Right lobe of liver (tissue), 6 donors: Measurements from ENCODE around the gene TBCK. TPM values are rescaled to one million over a fixed set of nuclear protein-coding genes. Genes with fewer than 3 reads are reported as not detected.

Experiments used
- ATAC-seq, 4 donors: fragments of 200-7000 bp; cut with Tn5 transposase; one replicate each; pipeline ENCODE4 v1.9.1; 2020; ENCODE audit warnings: mild to moderate bottlenecking in 4 of 4, moderate library complexity in 4 of 4
- DNase-seq, 3 donors: peaks; one replicate each; pipeline ENCODE4 v3.0.0-alpha.2; 2020
- H3K27ac ChIP-seq, 3 donors: fragments of 200-600 bp; one replicate each; pipeline ENCODE4 v1.8.0; 2022
- H3K27me3 ChIP-seq, 2 donors: fragments of 200-600 bp; one replicate each; pipeline ENCODE4 v1.8.0; 2022
- H3K36me3 ChIP-seq, 4 donors: fragments of 200-600 bp; sonication (generic) in 1 of 4; one replicate each; pipeline versions ENCODE4 v1.5.1 to v1.8.0; 2017 to 2022; ENCODE audit warnings: control low read depth in 1 of 4
- H3K4me1 ChIP-seq, 4 donors: fragments of 200-600 bp; sonication (generic) in 1 of 4; one replicate each; pipeline versions ENCODE4 v1.5.1 to v1.8.0; 2017 to 2022; ENCODE audit warnings: control low read depth in 1 of 4
- H3K4me3 ChIP-seq, 3 donors: fragments of 200-600 bp; one replicate each; pipeline ENCODE4 v1.8.0; 2022
- H3K9me3 ChIP-seq, 4 donors: fragments of 200-600 bp; sonication (generic) in 1 of 4; one replicate each; pipeline versions ENCODE4 v1.5.1 to v1.8.0; 2017 to 2022; ENCODE audit warnings: control low read depth in 1 of 4
- POLR2A ChIP-seq: fragments of 450-650 bp; IDR thresholded peaks from one replicate; pipeline ENCODE4 v1.6.1; 2017; ENCODE audit warnings: antibody characterized with exemption, mild to moderate bottlenecking
- WGBS: methylation state at CpG from one replicate; pipeline ENCODE4 v1.1.6; 2018; ENCODE audit warnings: low coverage, low lambda C conversion rate; ENCODE audit not compliant: insufficient coverage; ENCODE audit errors: missing lambda C conversion rate; 5-methylcytosine and 5-hydroxymethylcytosine counted together
- intact Hi-C, 2 donors: fragments of 100-400 bp; cut with DNase I; formaldehyde crosslinking; loops; one replicate each; pipeline versions ENCODE4 v1.11.2 to v1.14.1; 2022
- total RNA-seq, 6 experiments: library from RNA; depleted of rRNA in 2 of 6; stranded (reverse); fragments of >200 nt in 2 of 6; fragmentation: NEBNext Ultra II Directional in 3 of 6; extraction: Animal tissue kit (Norgen Biotek cat#: 25700) in 3 of 6; gene quantifications; one replicate each; pipeline versions ENCODE4 v1.1.0 to v1.2.4, GENCODE V29; 2016 to 2023
- TF ChIP-seq, protein P1 (sequence below), 4 donors: fragments of 200-600 bp in 3 of 4; fragments of 450-650 bp in 1 of 4; IDR thresholded peaks; one replicate each; pipeline versions ENCODE4 v1.5.1 to v1.8.0; 2016 to 2022; ENCODE audit warnings: antibody characterized with exemption in 4 of 4, mild to moderate bottlenecking in 2 of 4
- donor health status: DM: no; HTN: yes; CAD: no.
- donor health status: DM: no; HTN: no; CAD: no.
- donor health status: DM: no; HTN: no; CAD: no.
- donor health status: DM: no; HTN: yes; CAD: no.
- donor health status: DM: no; HTN: yes; CAD: no.

TBCK gene
- total RNA-seq, 6 experiments from 2014 or later: 15.1 to 20.1 (median 16.8) TPM

DNA sequence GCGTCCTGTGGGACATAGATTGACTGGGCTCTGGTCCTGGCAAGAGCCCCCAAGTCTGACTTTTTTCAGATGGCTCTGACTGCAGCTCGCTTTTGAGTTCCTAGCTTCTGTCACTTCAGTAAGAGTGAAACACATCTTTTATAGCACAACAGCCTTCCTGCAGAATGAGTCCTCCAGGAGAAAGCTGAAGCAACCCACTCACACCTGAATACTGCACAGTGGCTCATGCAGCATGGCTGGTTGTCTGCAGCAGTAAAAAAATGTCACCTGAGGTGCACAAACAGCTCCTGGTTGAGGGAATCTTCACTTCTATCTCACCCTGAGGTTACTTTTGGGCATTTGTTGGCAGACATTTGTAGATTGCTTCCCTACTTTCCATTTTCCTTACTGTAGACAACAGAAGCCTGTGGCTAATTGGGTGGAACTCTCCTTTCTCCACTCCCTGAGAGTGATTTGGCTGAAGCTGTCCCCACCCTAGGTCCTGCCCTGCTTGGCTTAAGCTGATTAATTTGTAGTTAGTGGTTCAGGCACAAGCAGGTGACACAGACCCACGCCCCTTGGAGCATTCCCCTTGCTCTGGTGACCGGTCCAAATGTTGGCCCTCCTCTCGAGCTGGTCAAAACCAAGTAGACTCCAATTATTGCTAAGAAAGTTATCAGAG is 321.0 kb downstream of the TBCK start:
- 69% methylated on average over 2 of the region's 5 CpGs for WGBS

DNA sequence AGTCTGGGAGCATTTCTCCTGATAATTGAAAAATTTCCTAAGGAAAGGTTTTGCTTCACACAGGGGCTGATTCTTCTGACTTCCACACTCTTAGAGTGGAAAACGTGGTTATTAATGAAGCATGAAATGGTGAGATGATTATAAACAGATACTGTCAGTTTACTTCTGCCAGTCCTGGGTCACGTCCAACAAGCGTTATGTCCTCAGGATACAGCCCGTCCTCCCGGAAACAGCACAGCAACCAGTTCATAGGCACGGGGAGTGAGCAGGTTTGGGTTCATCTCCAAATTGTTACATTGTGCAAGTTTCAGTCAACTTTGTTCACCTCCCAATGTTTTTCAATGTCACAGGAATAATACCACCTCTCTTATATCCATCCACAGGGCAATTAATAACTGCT is 321.9 kb downstream of the TBCK start:
- DNase-seq (no peak), ATAC-seq (no peak)
- H3K9me3 ChIP-seq: no peaks in the 10 kb centered on the region
- H3K4me3 ChIP-seq: no peak overlapping the region
- no peak overlapping the region for H3K27ac ChIP-seq
- TF ChIP-seq, protein P1, sequence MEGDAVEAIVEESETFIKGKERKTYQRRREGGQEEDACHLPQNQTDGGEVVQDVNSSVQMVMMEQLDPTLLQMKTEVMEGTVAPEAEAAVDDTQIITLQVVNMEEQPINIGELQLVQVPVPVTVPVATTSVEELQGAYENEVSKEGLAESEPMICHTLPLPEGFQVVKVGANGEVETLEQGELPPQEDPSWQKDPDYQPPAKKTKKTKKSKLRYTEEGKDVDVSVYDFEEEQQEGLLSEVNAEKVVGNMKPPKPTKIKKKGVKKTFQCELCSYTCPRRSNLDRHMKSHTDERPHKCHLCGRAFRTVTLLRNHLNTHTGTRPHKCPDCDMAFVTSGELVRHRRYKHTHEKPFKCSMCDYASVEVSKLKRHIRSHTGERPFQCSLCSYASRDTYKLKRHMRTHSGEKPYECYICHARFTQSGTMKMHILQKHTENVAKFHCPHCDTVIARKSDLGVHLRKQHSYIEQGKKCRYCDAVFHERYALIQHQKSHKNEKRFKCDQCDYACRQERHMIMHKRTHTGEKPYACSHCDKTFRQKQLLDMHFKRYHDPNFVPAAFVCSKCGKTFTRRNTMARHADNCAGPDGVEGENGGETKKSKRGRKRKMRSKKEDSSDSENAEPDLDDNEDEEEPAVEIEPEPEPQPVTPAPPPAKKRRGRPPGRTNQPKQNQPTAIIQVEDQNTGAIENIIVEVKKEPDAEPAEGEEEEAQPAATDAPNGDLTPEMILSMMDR (IDR thresholded peaks at IDR 0.05): no peak
- TF ChIP-seq POLR2A: no peak
- H3K36me3 ChIP-seq: no peaks in the 10 kb centered on the region
- H3K4me1 ChIP-seq: no peaks in the 10 kb centered on the region
- H3K27me3 ChIP-seq: no peaks in the 10 kb centered on the region
- intact Hi-C loops: no loop called here
- WGBS: 61% methylated on average over 6 of the region's 6 CpGs

More for the DNA sequence above, 321.0 kb downstream of the TBCK start:
- TF ChIP-seq POLR2A: no peak
- TF ChIP-seq, protein P1 (IDR thresholded peaks at IDR 0.05): no peak
- Histone ChIP-seq H3K27ac (no peak overlapping the region), H3K9me3 (no peaks in the 10 kb centered on the region), H3K27me3 (no peaks in the 10 kb centered on the region), H3K4me3 (no peak overlapping the region), H3K4me1 (no peaks in the 10 kb centered on the region), H3K36me3 (no peaks in the 10 kb centered on the region)
- ATAC-seq (no peak), DNase-seq (no peak)
- intact Hi-C loops: no loop called here

DNA sequence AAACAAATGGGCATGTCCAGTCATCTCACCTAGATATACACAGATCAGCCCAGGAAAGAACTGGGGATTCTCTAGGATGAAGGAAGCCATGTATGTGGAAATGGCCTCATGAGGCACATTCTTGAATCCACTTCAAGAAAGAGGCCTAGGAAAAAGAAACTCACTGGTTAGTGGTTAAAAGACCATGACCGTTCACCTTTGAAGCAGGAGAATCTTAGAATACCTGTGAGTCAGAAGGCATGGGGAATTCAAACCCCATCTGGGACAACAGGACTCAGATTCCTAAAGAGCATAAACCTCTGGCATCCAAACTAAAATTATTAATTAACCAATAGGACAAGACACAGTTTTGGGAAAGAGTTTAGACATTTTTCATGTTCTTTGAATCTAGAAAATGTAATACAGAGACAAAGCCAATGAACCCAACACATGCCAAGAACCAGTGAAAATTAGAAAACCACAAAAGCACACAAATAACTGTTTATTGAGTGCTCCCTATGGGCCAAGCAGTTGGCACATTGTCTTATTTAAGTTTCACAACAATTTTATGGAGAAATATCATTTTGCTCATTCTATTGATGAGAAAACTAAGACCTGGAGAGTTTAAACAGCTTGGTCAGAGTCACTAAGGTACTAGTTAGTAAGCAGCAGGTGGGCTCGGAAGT is 323.2 kb downstream of the TBCK start:
- H3K4me1 ChIP-seq: no peaks in the 10 kb centered on the region
- H3K36me3 ChIP-seq: no peaks in the 10 kb centered on the region
- WGBS: 100% methylated on average over 2 of the region's 2 CpGs
- no peak overlapping the region for H3K4me3 ChIP-seq
- TF ChIP-seq, protein P1 (IDR thresholded peaks at IDR 0.05): no peak
- TF ChIP-seq POLR2A: no peak
- intact Hi-C loops: no loop called here
- no peak overlapping the region for H3K27ac ChIP-seq
- no peaks in the 10 kb centered on the region for H3K9me3 ChIP-seq
- H3K27me3 ChIP-seq: no peaks in the 10 kb centered on the region
- ATAC-seq: no peak
- no peak for DNase-seq

DNA sequence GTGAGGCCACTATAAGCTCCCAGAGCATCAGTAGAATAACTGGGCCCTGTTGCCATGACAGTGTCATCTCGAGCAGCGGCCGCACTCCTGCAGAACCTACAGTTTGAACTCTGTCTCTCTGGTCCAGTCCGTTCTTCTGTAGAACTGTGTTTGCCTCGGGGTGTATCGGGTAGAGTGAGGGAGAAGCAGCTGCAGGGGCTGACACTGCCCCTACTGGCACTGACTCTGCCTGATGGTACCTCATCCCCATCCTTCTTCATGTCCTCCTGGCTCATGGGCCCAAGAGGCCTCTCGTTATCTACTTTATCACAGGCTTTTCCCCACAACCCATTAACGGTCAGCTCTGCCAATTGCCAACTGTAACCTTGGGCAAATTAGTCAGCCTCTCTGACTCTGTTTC is 324.3 kb downstream of the TBCK start:
- H3K27ac ChIP-seq: no peak overlapping the region
- TF ChIP-seq, protein P1 (IDR thresholded peaks at IDR 0.05): no peak
- no peak for TF ChIP-seq POLR2A
- no peak overlapping the region for H3K4me3 ChIP-seq
- no peaks in the 10 kb centered on the region for H3K27me3 ChIP-seq
- DNase-seq: no peak
- 92% methylated on average over 5 of the region's 8 CpGs for WGBS
- no peaks in the 10 kb centered on the region for H3K36me3 ChIP-seq
- H3K4me1 ChIP-seq: no peaks in the 10 kb centered on the region
- intact Hi-C loops: no loop called here
- H3K9me3 ChIP-seq: no peaks in the 10 kb centered on the region
- ATAC-seq: no peak

Other genes starting within 250 kb of the TBCK start
- gene AIMP1, start 341 bp upstream of the TBCK start, total RNA-seq: 10 to 100 TPM; 15.0 to 21.2 (median 16.7) TPM
- not detected for gene GIMD1, start 52.6 kb upstream of the TBCK start, total RNA-seq